Calu3 (cell line): ENCODE data around the gene PCSK6. TPM values are rescaled to one million over a fixed set of nuclear protein-coding genes. Genes with fewer than 3 reads are reported as not detected.
"Not testable (repeated sequence)": the region's sequence is repeated elsewhere in the genome, so short reads cannot be mapped to it uniquely, and the experiment has no call there.

Experiments used
- BruUV-seq: library from RNA; stranded (reverse); fragments of 400-500 nt; replicated peaks from 2 replicates; lab custom pipeline; 2021; lab: Mats Ljungman, UMichigan
- CTCF ChIA-PET: fragments of 300-600 bp; sonication (Branson Sonifier 250); formaldehyde crosslinking; loops from one replicate; lab custom pipeline; 2022; ENCODE audit warnings: antibody characterized with exemption; lab: Charles Lee
- DNase-seq: peaks from one replicate; pipeline ENCODE4 v3.0.0; 2022
- H3K27ac Mint-ChIP-seq: one replicate; pipeline ENCODE4 v1.8.0; 2022; ENCODE audit warnings: mixed read lengths; ENCODE audit not compliant: unreplicated experiment
- H3K27me3 Mint-ChIP-seq: one replicate; pipeline ENCODE4 v1.8.0; 2022; ENCODE audit warnings: mixed read lengths; ENCODE audit not compliant: unreplicated experiment
- H3K36me3 Mint-ChIP-seq: one replicate; pipeline ENCODE4 v1.8.0; 2022; ENCODE audit warnings: mild to moderate bottlenecking, moderate library complexity, mixed read lengths; ENCODE audit not compliant: insufficient read depth, unreplicated experiment
- H3K4me1 Mint-ChIP-seq: one replicate; pipeline ENCODE4 v1.8.0; 2022; ENCODE audit warnings: mild to moderate bottlenecking, low read depth, mixed read lengths; ENCODE audit not compliant: unreplicated experiment
- H3K4me3 Mint-ChIP-seq: one replicate; pipeline ENCODE4 v1.8.0; 2022; ENCODE audit warnings: mild to moderate bottlenecking, low read depth, moderate library complexity, mixed read lengths; ENCODE audit not compliant: unreplicated experiment
- H3K9me3 Mint-ChIP-seq: one replicate; pipeline ENCODE4 v1.8.0; 2022; ENCODE audit warnings: low read depth, mixed read lengths; ENCODE audit not compliant: unreplicated experiment
- intact Hi-C: fragments of 100-400 bp; cut with micrococcal nuclease; formaldehyde crosslinking; loops from one replicate; pipeline ENCODE4 v1.10.0; 2022; ENCODE audit not compliant: unreplicated experiment
- total RNA-seq: library from RNA; stranded (reverse); gene quantifications from 2 replicates; pipeline ENCODE4 v1.2.3, GENCODE V29; 2022
- TF ChIP-seq, protein P1 (sequence below): fragments of 200-600 bp; IDR thresholded peaks from one replicate; pipeline ENCODE4 v1.8.0; 2022; ENCODE audit warnings: antibody characterized with exemption; ENCODE audit not compliant: unreplicated experiment

PCSK6 gene
- total RNA-seq, 1 experiment from 2014 or later, result 5.1 TPM

DNA sequence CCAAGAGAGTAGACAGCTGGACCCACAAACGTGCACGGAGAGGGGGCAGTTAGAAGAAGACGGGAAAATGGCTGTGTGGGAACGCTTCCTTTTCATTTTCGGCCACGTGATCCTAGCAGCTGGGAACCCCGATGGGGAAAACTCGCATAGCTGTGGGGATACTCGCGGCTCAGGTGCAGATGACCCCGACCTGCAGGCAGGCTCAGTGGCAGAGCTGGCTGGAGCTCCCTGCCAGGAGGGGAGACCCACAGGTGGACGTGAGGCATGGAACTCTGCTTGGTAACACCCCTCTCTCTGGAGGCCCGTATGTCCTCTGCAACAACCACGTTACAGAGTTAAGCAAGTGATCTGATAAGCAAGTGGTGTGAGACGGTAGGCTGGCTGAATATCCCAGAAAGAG, 109.9 kb downstream of the PCSK6 start:
- TF ChIP-seq, protein P1, sequence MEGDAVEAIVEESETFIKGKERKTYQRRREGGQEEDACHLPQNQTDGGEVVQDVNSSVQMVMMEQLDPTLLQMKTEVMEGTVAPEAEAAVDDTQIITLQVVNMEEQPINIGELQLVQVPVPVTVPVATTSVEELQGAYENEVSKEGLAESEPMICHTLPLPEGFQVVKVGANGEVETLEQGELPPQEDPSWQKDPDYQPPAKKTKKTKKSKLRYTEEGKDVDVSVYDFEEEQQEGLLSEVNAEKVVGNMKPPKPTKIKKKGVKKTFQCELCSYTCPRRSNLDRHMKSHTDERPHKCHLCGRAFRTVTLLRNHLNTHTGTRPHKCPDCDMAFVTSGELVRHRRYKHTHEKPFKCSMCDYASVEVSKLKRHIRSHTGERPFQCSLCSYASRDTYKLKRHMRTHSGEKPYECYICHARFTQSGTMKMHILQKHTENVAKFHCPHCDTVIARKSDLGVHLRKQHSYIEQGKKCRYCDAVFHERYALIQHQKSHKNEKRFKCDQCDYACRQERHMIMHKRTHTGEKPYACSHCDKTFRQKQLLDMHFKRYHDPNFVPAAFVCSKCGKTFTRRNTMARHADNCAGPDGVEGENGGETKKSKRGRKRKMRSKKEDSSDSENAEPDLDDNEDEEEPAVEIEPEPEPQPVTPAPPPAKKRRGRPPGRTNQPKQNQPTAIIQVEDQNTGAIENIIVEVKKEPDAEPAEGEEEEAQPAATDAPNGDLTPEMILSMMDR, result no peak
- Mint-ChIP-seq H3K4me1 (no peaks in the 10 kb centered on the region), H3K36me3 (no peaks in the 10 kb centered on the region), H3K27me3 (no peaks in the 10 kb centered on the region), H3K27ac (no peak overlapping the region), H3K4me3 (no peak overlapping the region), H3K9me3 (no peaks in the 10 kb centered on the region)
- no peak for DNase-seq
- no TSS peak for BruUV-seq
- CTCF ChIA-PET, result interaction anchor here (1.3 kb wide), 1 partner anchor 11 kb away, joined by 3 read pairs; no protein-coding TSS in a partner anchor
- intact Hi-C loops, result no loop called here

DNA sequence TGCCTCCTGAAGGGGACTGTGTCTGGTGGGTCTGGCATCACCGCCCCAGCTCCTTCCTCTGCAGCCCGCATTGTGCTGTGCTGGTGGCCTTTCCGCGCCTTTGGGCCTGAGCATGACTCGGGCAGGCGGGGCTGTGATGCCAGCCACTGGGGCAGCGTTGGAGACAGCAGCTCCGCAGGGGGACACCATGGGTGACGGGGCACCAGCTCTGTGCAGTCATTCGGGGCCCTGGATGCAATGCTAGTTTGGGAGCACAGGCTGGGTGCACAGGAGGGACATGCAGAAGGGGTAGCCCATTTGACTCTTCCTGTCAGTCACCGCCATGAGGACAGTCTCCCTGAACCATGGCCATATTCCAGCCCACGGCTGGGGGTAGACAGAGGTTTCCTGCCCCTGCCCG, 110.6 kb downstream of the PCSK6 start:
- intact Hi-C loops, result no loop called here
- no peaks in the 10 kb centered on the region for H3K27me3 Mint-ChIP-seq
- no peaks in the 10 kb centered on the region for H3K36me3 Mint-ChIP-seq
- H3K4me3 Mint-ChIP-seq, result no peak overlapping the region
- no peak for DNase-seq
- CTCF ChIA-PET, result interaction anchor here (1.3 kb wide), 1 partner anchor 11 kb away, joined by 3 read pairs; no protein-coding TSS in a partner anchor
- no TSS peak for BruUV-seq
- no peak overlapping the region for H3K27ac Mint-ChIP-seq
- TF ChIP-seq, protein P1, result no peak
- H3K9me3 Mint-ChIP-seq, result no peaks in the 10 kb centered on the region
- no peaks in the 10 kb centered on the region for H3K4me1 Mint-ChIP-seq

DNA sequence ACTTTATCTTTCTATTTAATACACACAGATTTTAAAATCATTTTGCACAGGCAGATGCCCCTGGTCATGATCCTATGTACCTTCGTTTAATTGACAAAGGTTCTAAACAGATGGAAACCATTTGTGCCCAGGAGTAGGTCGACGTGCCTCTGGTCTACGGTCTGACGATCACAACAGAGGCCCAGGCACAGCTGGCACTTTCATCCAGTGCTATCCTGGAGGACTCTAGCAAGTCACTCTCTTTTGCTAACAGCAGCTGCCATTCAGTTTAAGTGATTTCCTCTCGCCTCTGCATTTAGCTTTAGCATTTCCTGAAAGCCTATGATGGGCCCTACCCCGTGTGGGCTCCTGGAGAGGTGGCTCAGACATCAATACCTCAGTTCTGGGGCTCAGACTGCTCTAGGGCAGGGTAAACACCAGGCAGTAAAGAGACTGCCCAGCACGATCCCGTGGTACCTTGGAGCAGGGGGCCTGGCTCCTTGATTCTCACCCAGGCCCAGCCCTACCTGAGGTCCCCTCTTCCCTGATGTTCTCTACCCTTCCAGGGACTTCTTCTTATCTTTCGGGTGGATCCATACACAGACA, 111.2 kb downstream of the PCSK6 start:
- no peak overlapping the region for H3K4me3 Mint-ChIP-seq
- TF ChIP-seq, protein P1, result no peak
- CTCF ChIA-PET, result interaction anchor here (1.3 kb wide), 1 partner anchor 12 kb away, joined by 3 read pairs; no protein-coding TSS in a partner anchor
- DNase-seq, result no peak
- intact Hi-C loops, result no loop called here
- no peaks in the 10 kb centered on the region for H3K27me3 Mint-ChIP-seq
- no TSS peak for BruUV-seq
- H3K4me1 Mint-ChIP-seq, result no peaks in the 10 kb centered on the region
- H3K36me3 Mint-ChIP-seq, result no peaks in the 10 kb centered on the region
- H3K27ac Mint-ChIP-seq, result no peak overlapping the region
- no peaks in the 10 kb centered on the region for H3K9me3 Mint-ChIP-seq

DNA sequence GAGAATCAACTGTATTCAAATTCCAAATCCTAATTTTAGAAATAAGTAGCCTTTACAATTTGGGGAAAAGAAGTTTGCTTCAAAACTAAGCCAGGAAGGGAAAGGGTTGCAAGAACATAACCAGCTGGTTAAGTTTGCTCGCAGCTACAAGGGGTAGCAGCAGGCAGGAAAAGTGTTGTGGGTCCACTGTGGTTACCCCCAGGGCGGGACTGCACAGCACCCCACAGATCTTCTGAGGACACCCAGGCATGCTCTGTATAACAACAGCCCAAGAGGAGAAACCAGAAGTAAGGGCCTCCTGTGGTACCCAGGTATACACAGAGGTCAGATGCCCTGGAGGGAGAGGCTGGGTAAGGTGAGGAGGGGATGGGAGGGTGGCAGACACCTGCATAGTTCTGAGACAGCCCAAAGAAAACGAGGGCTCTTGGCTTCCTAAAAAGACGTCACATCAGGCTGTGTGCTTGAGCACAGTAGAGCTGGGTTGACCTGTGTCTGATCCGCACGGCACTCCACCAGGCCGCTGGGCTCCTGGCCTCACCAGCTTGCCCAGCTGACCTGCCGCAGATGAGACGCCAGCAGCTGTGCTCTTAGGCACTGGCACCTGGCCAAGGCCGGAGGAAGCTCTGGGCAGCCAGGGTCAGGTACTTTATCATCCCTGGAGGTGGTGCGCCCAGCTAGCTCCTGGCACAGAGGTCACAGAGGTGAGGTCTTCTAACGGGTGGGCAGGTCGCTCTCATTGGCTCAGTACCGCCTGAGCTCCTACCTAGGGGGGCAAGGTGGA, 112.7 kb downstream of the PCSK6 start:
- Mint-ChIP-seq H3K36me3 (no peaks in the 10 kb centered on the region), H3K4me1 (no peaks in the 10 kb centered on the region), H3K9me3 (no peaks in the 10 kb centered on the region), H3K4me3 (no peak overlapping the region), H3K27me3 (no peaks in the 10 kb centered on the region), H3K27ac (no peak overlapping the region)
- no peak for DNase-seq
- BruUV-seq, result no TSS peak
- CTCF ChIA-PET, result no interaction called here
- intact Hi-C loops, result no loop called here
- TF ChIP-seq, protein P1, result no peak

DNA sequence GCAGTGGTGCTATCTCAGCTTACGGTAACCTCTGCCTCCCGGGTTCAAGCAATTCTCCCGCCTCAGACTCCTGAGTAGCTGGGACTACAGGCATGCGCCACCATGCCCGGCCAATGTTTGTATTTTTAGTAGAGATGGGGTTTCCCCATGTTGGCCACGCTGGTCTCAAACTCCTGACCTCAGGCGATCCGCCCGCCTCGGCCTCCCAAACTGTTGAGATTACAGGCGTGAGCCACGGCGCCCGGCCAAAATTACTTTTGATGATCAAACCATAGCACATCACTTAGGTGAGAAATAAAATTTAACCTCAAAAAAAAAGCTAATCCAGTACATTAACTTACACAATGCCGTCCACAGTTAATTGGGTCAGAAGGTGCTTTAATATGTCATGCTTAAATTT, 114.5 kb downstream of the PCSK6 start:
- H3K4me3 Mint-ChIP-seq, intact Hi-C loops, DNase-seq, CTCF ChIA-PET, H3K36me3 Mint-ChIP-seq, H3K9me3 Mint-ChIP-seq, H3K27me3 Mint-ChIP-seq, H3K27ac Mint-ChIP-seq, BruUV-seq, H3K4me1 Mint-ChIP-seq: not testable (repeated sequence)
